CD8-positive, alpha-beta memory T cell (primary cell): Measurements from ENCODE around the gene ETFDH. TPM values are rescaled to one million over a fixed set of nuclear protein-coding genes. Genes with fewer than 3 reads are reported as not detected.

Experiments used
- CTCF ChIA-PET: fragments of 350-600 bp; sonication (Branson Sonifier 250); formaldehyde crosslinking; loops from one replicate; lab custom pipeline; 2021; ENCODE audit warnings: antibody characterized with exemption; lab: Charles Lee
- POLR2A ChIA-PET: fragments of 350-600 bp; sonication (Branson Sonifier 250); formaldehyde crosslinking; loops from one replicate; lab custom pipeline; 2021; ENCODE audit warnings: antibody characterized with exemption; lab: Charles Lee
- DNase-seq, 5 donors: peaks; one replicate each; pipeline versions ENCODE4 v3.0.0 to v3.0.0-alpha.2; 2020 to 2022; ENCODE audit warnings: mixed read lengths in 1 of 5
- H3K27ac ChIP-seq: one replicate; pipeline ENCODE4 v1.7.0; 2013; ENCODE audit warnings: low read depth, mild to moderate bottlenecking, low read length, moderate library complexity
- H3K27me3 ChIP-seq: 2 replicates; pipeline ENCODE4 v1.7.0; 2013; ENCODE audit warnings: low read length, mild to moderate bottlenecking; ENCODE audit not compliant: insufficient read depth, poor library complexity, severe bottlenecking
- H3K36me3 ChIP-seq: 2 replicates; pipeline ENCODE4 v1.7.0; 2013; ENCODE audit warnings: mild to moderate bottlenecking, low read length, moderate library complexity; ENCODE audit not compliant: insufficient read depth
- H3K4me1 ChIP-seq: 2 replicates; pipeline ENCODE4 v1.7.0; 2013; ENCODE audit warnings: mild to moderate bottlenecking, low read length, moderate library complexity; ENCODE audit not compliant: insufficient read depth
- H3K4me3 ChIP-seq: 2 replicates; pipeline ENCODE4 v1.7.0; 2013; ENCODE audit warnings: mild to moderate bottlenecking, low read length
- H3K9me3 ChIP-seq: 2 replicates; pipeline ENCODE4 v1.7.0; 2013; ENCODE audit warnings: mild to moderate bottlenecking, low read length
- H3K27ac Mint-ChIP-seq, 8 donors: one replicate each; pipeline ENCODE4 v1.8.0; 2020 to 2021; ENCODE audit warnings: mixed read lengths in 8 of 8, mild to moderate bottlenecking in 6 of 8, inconsistent platforms in 3 of 8, moderate library complexity in 3 of 8
- H3K27me3 Mint-ChIP-seq, 2 donors: one replicate each; pipeline ENCODE4 v1.8.0; 2020 to 2021; ENCODE audit warnings: mixed read lengths in 2 of 2, mild to moderate bottlenecking in 1 of 2, moderate library complexity in 1 of 2
- H3K36me3 Mint-ChIP-seq, 3 donors: one replicate each; pipeline ENCODE4 v1.8.0; 2020 to 2021; ENCODE audit warnings: mixed read lengths in 3 of 3, inconsistent platforms in 1 of 3, mild to moderate bottlenecking in 1 of 3
- H3K4me1 Mint-ChIP-seq, 3 donors: one replicate each; pipeline ENCODE4 v1.8.0; 2020 to 2021; ENCODE audit warnings: mixed read lengths in 3 of 3, inconsistent platforms in 1 of 3, mild to moderate bottlenecking in 1 of 3
- H3K4me3 Mint-ChIP-seq, 7 donors: one replicate each; pipeline ENCODE4 v1.8.0; 2020 to 2021; ENCODE audit warnings: mixed read lengths in 7 of 7, mild to moderate bottlenecking in 6 of 7, moderate library complexity in 4 of 7, inconsistent platforms in 2 of 7
- H3K9me3 Mint-ChIP-seq, 5 donors: one replicate each; pipeline ENCODE4 v1.8.0; 2020 to 2022; ENCODE audit warnings: mixed read lengths in 5 of 5, mild to moderate bottlenecking in 3 of 5, moderate library complexity in 2 of 5, inconsistent platforms in 1 of 5
- polyA plus RNA-seq: library from polyadenylated mRNA; unstranded; fragments of 300-500 nt; fragmentation: Illumina TruSeq; gene quantifications from one replicate; pipeline ENCODE4 v1.2.3, GENCODE V29; 2021
- total RNA-seq, 2 experiments: library from RNA; stranded (reverse); gene quantifications; one replicate each; pipeline ENCODE4 v1.2.3, GENCODE V29; 2021

ETFDH gene
- total and polyA plus RNA-seq, 3 experiments from 2014 or later: 4.4 to 22.1 (median 21.9) TPM

- Histone ChIP-seq H3K9me3 (no peaks in the 10 kb centered on the region), H3K27ac (peak within 1 kb of the TSS; percentile 91), H3K27me3 (peaks cover under 1% of the 10 kb centered on the region), H3K4me1 (peaks cover 16% of the 10 kb centered on the region), H3K4me3 (peak within 1 kb of the TSS; percentile 95), H3K36me3 (no peaks in the 10 kb centered on the region)
- Mint-ChIP-seq H3K36me3 (peaks cover 0 to 49% (median 8%) of the 10 kb centered on the region in 3 donors), H3K4me1 (peaks cover 35 to 47% (median 47%) of the 10 kb centered on the region in 3 donors), H3K4me3 (peak within 1 kb of the TSS; percentile 94 to 100 (median 97)), H3K27ac (peak within 1 kb of the TSS; percentile 95 to 100 (median 98)), H3K27me3 (peaks cover 3 to 19% of the 10 kb centered on the region in 2 donors), H3K9me3 (no peaks in the 10 kb centered on the region)
- ChIA-PET CTCF (interaction anchor here (0.8 to 1.8 kb wide), 2 partner anchors 46 to 128 kb away, joined by 3 to 4 read pairs; partner anchors contain the start of gene FNIP2), POLR2A (interaction anchor here (0.7 kb wide), 1 partner anchor 55 kb away, joined by 6 read pairs; no protein-coding TSS in a partner anchor)
- DNase-seq: peak; percentile 71 to 84 (median 76)
Measured at GRCh38 chr4:158722917-158723793, 51.1 kb downstream of the ETFDH start, which contains the start of gene PPID. Gene PPID (minus strand): TSS chr4:158723396. CDS start chr4:158723288, 108 bp downstream.

DNA sequence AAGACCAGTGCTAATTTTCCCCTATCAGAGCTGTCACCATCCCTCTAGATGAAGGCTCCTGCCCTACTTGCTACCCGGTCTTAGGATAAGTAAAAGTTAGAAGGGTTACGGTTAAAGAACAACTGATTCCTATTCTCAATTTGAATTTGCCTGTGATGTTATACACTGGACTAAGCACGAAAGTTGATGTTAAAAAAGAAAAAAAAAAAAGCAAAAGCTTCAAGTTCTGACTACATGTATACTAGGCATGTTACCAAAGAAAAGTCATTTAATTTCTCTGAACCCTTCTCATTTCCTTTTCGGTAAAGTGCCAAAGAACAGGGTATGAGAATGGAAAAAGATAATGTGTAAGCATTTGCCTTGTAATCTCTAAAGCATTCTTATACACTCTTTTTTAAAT lies 52.5 kb downstream of the ETFDH start:
- Histone ChIP-seq H3K27me3 (peaks cover 7% of the 10 kb centered on the region), H3K27ac (no peak overlapping the region), H3K9me3 (no peaks in the 10 kb centered on the region), H3K36me3 (no peaks in the 10 kb centered on the region), H3K4me3 (no peak overlapping the region), H3K4me1 (peaks cover 16% of the 10 kb centered on the region)
- peak overlapping the region in 6 of 8 donors; percentile 26 to 100 (median 76) for H3K27ac Mint-ChIP-seq
- no peak for DNase-seq
- ChIA-PET POLR2A (no interaction called here), CTCF (interaction anchor here (1.1 to 1.8 kb wide), 2 partner anchors 14 to 45 kb away, joined by 3 to 4 read pairs; partner anchors contain the start of gene FNIP2)
- peaks cover 29 to 41% (median 41%) of the 10 kb centered on the region in 3 donors for H3K4me1 Mint-ChIP-seq
- H3K9me3 Mint-ChIP-seq: no peaks in the 10 kb centered on the region
- H3K36me3 Mint-ChIP-seq: peaks cover 0 to 34% (median 4%) of the 10 kb centered on the region in 3 donors
- peaks cover 3 to 33% of the 10 kb centered on the region in 2 donors for H3K27me3 Mint-ChIP-seq
- peak overlapping the region; percentile 6 to 100 (median 94) for H3K4me3 Mint-ChIP-seq

DNA sequence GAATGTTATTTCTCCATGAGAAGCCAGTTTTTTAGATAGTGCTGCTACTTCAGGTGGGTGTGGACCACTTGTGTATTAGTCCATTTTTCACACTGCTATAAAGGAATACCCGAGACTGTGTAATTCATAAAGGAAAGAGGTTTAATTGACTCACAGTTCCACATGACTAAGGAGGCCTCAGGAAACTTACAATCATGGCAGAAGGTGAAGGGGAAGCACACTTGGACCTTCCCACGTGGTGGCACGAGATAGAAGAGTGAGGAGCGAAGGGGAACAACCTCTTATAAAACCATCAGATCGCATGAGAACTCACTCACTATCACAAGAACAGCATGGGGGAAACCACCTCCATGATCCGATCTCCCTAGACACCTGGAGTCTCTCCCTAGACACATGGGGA lies 54.5 kb downstream of the ETFDH start:
- CTCF ChIA-PET: interaction anchor here (1.4 kb wide), 1 partner anchor 477 kb away, joined by 4 read pairs; no protein-coding TSS in a partner anchor
- peaks cover 19 to 33% (median 31%) of the 10 kb centered on the region in 3 donors for H3K4me1 Mint-ChIP-seq

DNA sequence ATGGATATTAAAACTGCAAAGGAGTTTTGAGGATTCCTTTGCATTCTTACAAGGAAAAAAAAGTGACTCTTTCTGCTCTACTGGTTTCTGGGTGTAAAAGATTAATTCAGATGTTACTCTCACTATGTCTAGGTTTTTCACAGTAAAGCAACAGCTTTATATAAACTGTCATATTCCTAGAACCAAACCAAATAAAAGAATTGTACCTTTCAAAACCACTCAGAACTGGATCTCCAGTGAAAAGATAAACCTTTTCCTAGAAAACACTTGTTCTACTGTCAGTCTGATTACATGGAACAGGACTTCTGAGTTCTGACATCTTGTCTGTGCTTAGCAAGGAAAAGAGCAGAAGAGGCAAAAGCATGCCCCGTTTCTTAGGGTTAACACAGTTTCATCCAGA lies 56.1 kb downstream of the ETFDH start:
- peaks cover 0 to 5% (median 0%) of the 10 kb centered on the region in 3 donors for H3K36me3 Mint-ChIP-seq
- no peak overlapping the region for H3K4me3 Mint-ChIP-seq
- H3K9me3 ChIP-seq: no peaks in the 10 kb centered on the region
- H3K27ac ChIP-seq: no peak overlapping the region
- H3K4me3 ChIP-seq: no peak overlapping the region
- no peak for DNase-seq
- H3K36me3 ChIP-seq: no peaks in the 10 kb centered on the region
- ChIA-PET POLR2A (no interaction called here), CTCF (no interaction called here)
- peaks cover 7% of the 10 kb centered on the region for H3K27me3 ChIP-seq
- H3K9me3 Mint-ChIP-seq: no peaks in the 10 kb centered on the region
- H3K4me1 ChIP-seq: no peaks in the 10 kb centered on the region
- H3K27ac Mint-ChIP-seq: no peak overlapping the region
- peaks cover 13 to 56% of the 10 kb centered on the region in 2 donors for H3K27me3 Mint-ChIP-seq
- H3K4me1 Mint-ChIP-seq: peaks cover 10 to 19% (median 18%) of the 10 kb centered on the region in 3 donors

More for the DNA sequence above, 54.5 kb downstream of the ETFDH start:
- no peak overlapping the region for H3K4me3 ChIP-seq
- H3K36me3 ChIP-seq: no peaks in the 10 kb centered on the region
- H3K27me3 ChIP-seq: peaks cover 7% of the 10 kb centered on the region
- POLR2A ChIA-PET: no interaction called here
- H3K9me3 ChIP-seq: no peaks in the 10 kb centered on the region
- peaks cover 10% of the 10 kb centered on the region for H3K4me1 ChIP-seq
- DNase-seq: no peak
- Mint-ChIP-seq H3K9me3 (no peaks in the 10 kb centered on the region), H3K4me3 (no peak overlapping the region), H3K27ac (no peak overlapping the region), H3K27me3 (peaks cover 8 to 45% of the 10 kb centered on the region in 2 donors), H3K36me3 (peaks cover 0 to 17% (median under 1%) of the 10 kb centered on the region in 3 donors)
- H3K27ac ChIP-seq: no peak overlapping the region

- Mint-ChIP-seq H3K4me3 (no peak overlapping the region), H3K27ac (no peak overlapping the region), H3K9me3 (no peaks in the 10 kb centered on the region), H3K27me3 (peaks cover 16 to 62% of the 10 kb centered on the region in 2 donors), H3K36me3 (no peaks in the 10 kb centered on the region), H3K4me1 (peaks cover 2 to 5% (median 4%) of the 10 kb centered on the region in 3 donors)
- Histone ChIP-seq H3K27ac (no peak overlapping the region), H3K4me3 (no peak overlapping the region), H3K36me3 (no peaks in the 10 kb centered on the region), H3K4me1 (no peaks in the 10 kb centered on the region), H3K27me3 (peaks cover 7% of the 10 kb centered on the region), H3K9me3 (no peaks in the 10 kb centered on the region)
- peak; percentile 10 to 64 (median 24) for DNase-seq
- POLR2A ChIA-PET: no interaction called here
- CTCF ChIA-PET: interaction anchor here (0.6 to 1.1 kb wide), 2 partner anchors 122 to 155 kb away, joined by 3 to 6 read pairs; no protein-coding TSS in a partner anchor
Measured at GRCh38 chr4:158729716-158730559, 57.8 kb downstream of the ETFDH start.

- H3K4me1 Mint-ChIP-seq: no peaks in the 10 kb centered on the region
- no peaks in the 10 kb centered on the region for H3K9me3 ChIP-seq
Measured at GRCh38 chr4:158738866-158739265, 66.8 kb downstream of the ETFDH start.

DNA sequence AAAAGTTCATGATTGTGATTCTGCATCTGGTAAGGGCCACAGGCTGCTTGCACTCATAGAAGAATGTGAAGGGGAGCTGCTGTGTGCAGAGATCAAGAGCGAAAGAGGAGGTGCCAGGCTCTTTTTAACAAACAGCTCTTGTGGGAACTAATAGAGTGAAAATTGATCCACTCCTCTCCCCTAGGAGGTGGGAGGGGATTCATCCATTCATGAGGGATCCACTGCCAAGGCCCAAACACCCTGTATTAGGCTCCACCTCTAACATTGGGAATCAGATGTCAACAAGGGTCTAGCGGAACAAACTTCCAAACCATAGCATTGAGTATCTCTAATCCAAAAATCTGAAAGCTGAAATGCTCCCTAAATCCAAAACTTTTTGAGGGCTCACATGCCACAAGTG lies 67.5 kb downstream of the ETFDH start:
- ChIA-PET POLR2A (no interaction called here), CTCF (no interaction called here)
- Mint-ChIP-seq H3K27me3 (peaks cover 5 to 19% of the 10 kb centered on the region in 2 donors), H3K36me3 (no peaks in the 10 kb centered on the region), H3K4me1 (no peaks in the 10 kb centered on the region), H3K9me3 (no peaks in the 10 kb centered on the region), H3K27ac (no peak overlapping the region), H3K4me3 (no peak overlapping the region)
- H3K27ac ChIP-seq: no peak overlapping the region
- no peaks in the 10 kb centered on the region for H3K36me3 ChIP-seq
- no peaks in the 10 kb centered on the region for H3K4me1 ChIP-seq
- H3K27me3 ChIP-seq: no peaks in the 10 kb centered on the region
- no peak for DNase-seq
- H3K9me3 ChIP-seq: no peaks in the 10 kb centered on the region
- no peak overlapping the region for H3K4me3 ChIP-seq

More at GRCh38 chr4:158738866-158739265, 66.8 kb downstream of the ETFDH start:
- Mint-ChIP-seq H3K27me3 (peaks cover 5 to 25% of the 10 kb centered on the region in 2 donors), H3K9me3 (no peaks in the 10 kb centered on the region), H3K27ac (no peak overlapping the region), H3K36me3 (no peaks in the 10 kb centered on the region), H3K4me3 (no peak overlapping the region)
- H3K4me1 ChIP-seq: no peaks in the 10 kb centered on the region
- DNase-seq: no peak
- no peak overlapping the region for H3K4me3 ChIP-seq
- POLR2A ChIA-PET: no interaction called here
- CTCF ChIA-PET: interaction anchor here (0.9 kb wide), 1 partner anchor 14 kb away, joined by 3 read pairs; no protein-coding TSS in a partner anchor
- H3K36me3 ChIP-seq: no peaks in the 10 kb centered on the region
- H3K27ac ChIP-seq: no peak overlapping the region
- H3K27me3 ChIP-seq: no peaks in the 10 kb centered on the region
